HL-60 (cell line): Measurements from ENCODE around the gene SAP130.

Source experiments
- CTCF ChIP-seq: IDR thresholded peaks from one replicate; pipeline ENCODE4 v1.5.1; 2011; ENCODE audit warnings: low read length, control low read depth, inconsistent platforms; ENCODE audit not compliant: insufficient read depth
- POLR2AphosphoS5 ChIP-seq: IDR thresholded peaks from 2 replicates; pipeline ENCODE4 v1.6.1; 2012; ENCODE audit warnings: low read depth

- TF ChIP-seq POLR2AphosphoS5 (no peak), CTCF (no peak)
These were observed 24.4 kb downstream of the SAP130 start for GRCh38 chr2:128003463-128003862.
